Transverse colon (tissue), 4 donors: ENCODE measurements around the gene HMGN2.

Source experiments
- CTCF ChIP-seq, 5 experiments: fragments of 200-600 bp in 3 of 5; fragments of 450-650 bp in 2 of 5; sonication (generic) in 3 of 5; IDR thresholded peaks; 1 replicate in 2 of 5; 2 replicates in 3 of 5; pipeline ENCODE4 v1.5.1; 2016 to 2017; ENCODE audit warnings: antibody characterized with exemption in 5 of 5, inconsistent platforms in 3 of 5, mild to moderate bottlenecking in 2 of 5, moderate library complexity in 1 of 5
- EP300 ChIP-seq: sonication (generic); formaldehyde crosslinking; IDR thresholded peaks from one replicate; pipeline ENCODE4 v1.6.1; 2017; ENCODE audit warnings: antibody characterized with exemption, low read depth
- POLR2A ChIP-seq: fragments of 450-650 bp; IDR thresholded peaks from one replicate; pipeline ENCODE4 v1.6.1; 2016; ENCODE audit warnings: antibody characterized with exemption, mild to moderate bottlenecking, moderate library complexity
- POLR2AphosphoS5 ChIP-seq, 3 donors: sonication (generic); formaldehyde crosslinking; IDR thresholded peaks; one replicate each; pipeline ENCODE4 v1.6.1; 2016; ENCODE audit warnings: antibody characterized with exemption in 3 of 3

GRCh38 chr1:26450908-26451307 is 21.3 kb upstream of the HMGN2 start:
- TF ChIP-seq CTCF (IDR thresholded peaks at IDR 0.05) = no peak
- TF ChIP-seq POLR2AphosphoS5 (IDR thresholded peaks at IDR 0.05) = no peak
- no peak for TF ChIP-seq EP300
- TF ChIP-seq POLR2A = no peak
